OCI-LY7 (cell line): Measurements from ENCODE around the gene FLOT2. TPM values are rescaled to one million over a fixed set of nuclear protein-coding genes. Genes with fewer than 3 reads are reported as not detected.
"Not testable (repeated sequence)": the region's sequence is repeated elsewhere in the genome, so short reads cannot be mapped to it uniquely, and the experiment has no call there.

ENCODE experiments used
- BruUV-seq: library from RNA; stranded (reverse); fragments of 400-500 nt; replicated peaks from 2 replicates; lab custom pipeline; 2021; lab: Mats Ljungman, UMichigan
- CTCF ChIA-PET: fragments of 300-600 bp; sonication (Branson Sonifier 250); formaldehyde crosslinking; loops from one replicate; lab custom pipeline; 2022; ENCODE audit warnings: antibody characterized with exemption; ENCODE audit not compliant: unreplicated experiment; lab: Charles Lee
- POLR2A ChIA-PET: fragments of 300-600 bp; sonication (Branson Sonifier 250); formaldehyde crosslinking; loops from one replicate; lab custom pipeline; 2022; ENCODE audit warnings: antibody characterized with exemption; lab: Charles Lee
- DNase-seq: peaks from one replicate; pipeline ENCODE4 v3.0.0-alpha.2; 2015; ENCODE audit warnings: low spot score
- H2AFZ ChIP-seq: fragments of 200-600 bp; sonication (generic), shearing (Covaris generic); 2 replicates; pipeline ENCODE4 v1.6.1; 2014; ENCODE audit warnings: mild to moderate bottlenecking, antibody characterized with exemption, low read length, moderate library complexity
- H3K27ac ChIP-seq: fragments of 200-600 bp; sonication (generic); 2 replicates; pipeline ENCODE4 v1.5.1; 2014; ENCODE audit warnings: mixed run types, low read depth, mild to moderate bottlenecking, moderate library complexity, low read length, inconsistent platforms; ENCODE audit not compliant: poor library complexity, severe bottlenecking
- H3K36me3 ChIP-seq: fragments of 200-600 bp; sonication (generic); 2 replicates; pipeline ENCODE4 v1.6.1; 2014; ENCODE audit warnings: mild to moderate bottlenecking, antibody characterized with exemption, low read length, moderate library complexity, mixed read lengths; ENCODE audit not compliant: insufficient read depth
- H3K4me1 ChIP-seq: fragments of 200-600 bp; sonication (generic); 2 replicates; pipeline ENCODE4 v1.5.1; 2014; ENCODE audit warnings: mild to moderate bottlenecking, low read length; ENCODE audit not compliant: insufficient read depth, poor library complexity, severe bottlenecking
- H3K4me2 ChIP-seq: fragments of 200-600 bp; sonication (generic); 2 replicates; pipeline ENCODE4 v1.6.1; 2014; ENCODE audit warnings: mild to moderate bottlenecking, low read length
- H3K4me3 ChIP-seq: fragments of 200-600 bp; sonication (generic); 2 replicates; pipeline ENCODE4 v1.5.1; 2014; ENCODE audit warnings: mild to moderate bottlenecking, low read depth, low read length; ENCODE audit not compliant: poor library complexity, severe bottlenecking
- H3K79me2 ChIP-seq: fragments of 200-600 bp; sonication (generic); 2 replicates; pipeline ENCODE4 v1.6.1; 2016; ENCODE audit warnings: low read depth, mild to moderate bottlenecking, low read length, moderate library complexity, mixed read lengths; ENCODE audit not compliant: insufficient read depth
- H3K9me2 ChIP-seq: fragments of 200-600 bp; sonication (generic); 2 replicates; pipeline ENCODE4 v1.6.1; 2016; ENCODE audit warnings: mild to moderate bottlenecking, low read length, mixed read lengths; ENCODE audit not compliant: insufficient read depth
- H3K9me3 ChIP-seq: fragments of 200-600 bp; sonication (generic); 2 replicates; pipeline ENCODE4 v1.6.1; 2014; ENCODE audit warnings: mild to moderate bottlenecking, mixed run types, low read length, mixed read lengths
- H4K20me1 ChIP-seq: fragments of 200-600 bp; sonication (generic); 2 replicates; pipeline ENCODE4 v1.6.1; 2014; ENCODE audit warnings: mild to moderate bottlenecking, antibody characterized with exemption, low read length, moderate library complexity, mixed read lengths; ENCODE audit not compliant: insufficient read depth
- EZH2phosphoT487 ChIP-seq: fragments of 200-600 bp; sonication (generic); IDR thresholded peaks from 2 replicates; pipeline ENCODE4 v1.6.1; 2018; ENCODE audit warnings: low read depth, borderline replicate concordance, mild to moderate bottlenecking, mixed run types, antibody characterized with exemption, low read length, moderate library complexity, mixed read lengths
- intact Hi-C: fragments of 100-400 bp; cut with micrococcal nuclease; formaldehyde crosslinking; loops from one replicate; pipeline ENCODE4 v1.10.0; 2022; ENCODE audit not compliant: unreplicated experiment
- total RNA-seq, 2 experiments: library from RNA; depleted of rRNA in 1 of 2; stranded (reverse); fragments of >200 nt in 1 of 2; shearing (Covaris generic) in 1 of 2; gene quantifications; 2 replicates each; pipeline ENCODE4 v1.2.3, GENCODE V29; 2014 to 2022
- TF ChIP-seq, protein P1 (sequence below): fragments of 200-600 bp; sonication (generic); conservative IDR thresholded peaks from 2 replicates; pipeline ENCODE4 v1.5.1; 2014; ENCODE audit warnings: mild to moderate bottlenecking, antibody characterized with exemption, low read length, moderate library complexity, mixed read lengths

Gene FLOT2
- total RNA-seq, 2 experiments from 2014 or later, result 46.5 to 122 TPM

DNA sequence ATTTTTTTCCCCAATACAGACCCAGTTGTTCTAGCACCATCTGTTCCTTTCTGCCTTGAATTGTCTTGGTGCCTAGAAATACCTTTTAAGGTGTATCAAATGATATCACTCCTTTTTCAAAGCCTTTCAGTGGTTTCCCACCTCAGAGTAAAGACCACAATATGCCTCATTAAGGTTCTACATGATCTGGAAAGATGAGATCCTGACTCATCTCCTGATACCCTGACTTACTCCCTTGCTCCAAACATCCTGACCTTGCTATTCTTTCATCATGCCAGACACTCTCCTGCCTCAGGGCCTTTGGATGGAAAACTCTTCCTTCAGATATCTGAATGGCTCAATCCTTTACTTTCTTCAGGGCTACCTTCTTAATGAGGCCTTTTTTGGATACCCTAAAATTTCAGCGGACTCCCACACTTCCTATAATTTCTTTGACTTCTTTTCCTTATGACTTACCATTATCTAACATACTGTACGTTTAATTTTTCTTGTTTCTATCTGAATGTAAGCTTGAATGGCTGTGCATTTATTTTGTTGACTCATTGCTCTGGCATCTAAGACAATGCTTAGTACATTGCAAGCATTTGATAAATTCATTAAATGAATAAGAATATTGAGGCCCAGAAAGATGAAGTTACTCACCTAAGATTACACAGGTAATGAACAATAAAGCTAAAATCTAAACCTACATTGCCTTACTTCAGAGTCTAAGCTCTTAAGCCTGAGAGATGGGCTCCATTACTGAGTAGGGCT is 19.2 kb downstream of the FLOT2 start:
- CTCF ChIA-PET, result interaction anchor here (0.7 kb wide), 1 partner anchor 132 kb away, joined by 3 read pairs; no protein-coding TSS in a partner anchor
- TF ChIP-seq, protein P1, sequence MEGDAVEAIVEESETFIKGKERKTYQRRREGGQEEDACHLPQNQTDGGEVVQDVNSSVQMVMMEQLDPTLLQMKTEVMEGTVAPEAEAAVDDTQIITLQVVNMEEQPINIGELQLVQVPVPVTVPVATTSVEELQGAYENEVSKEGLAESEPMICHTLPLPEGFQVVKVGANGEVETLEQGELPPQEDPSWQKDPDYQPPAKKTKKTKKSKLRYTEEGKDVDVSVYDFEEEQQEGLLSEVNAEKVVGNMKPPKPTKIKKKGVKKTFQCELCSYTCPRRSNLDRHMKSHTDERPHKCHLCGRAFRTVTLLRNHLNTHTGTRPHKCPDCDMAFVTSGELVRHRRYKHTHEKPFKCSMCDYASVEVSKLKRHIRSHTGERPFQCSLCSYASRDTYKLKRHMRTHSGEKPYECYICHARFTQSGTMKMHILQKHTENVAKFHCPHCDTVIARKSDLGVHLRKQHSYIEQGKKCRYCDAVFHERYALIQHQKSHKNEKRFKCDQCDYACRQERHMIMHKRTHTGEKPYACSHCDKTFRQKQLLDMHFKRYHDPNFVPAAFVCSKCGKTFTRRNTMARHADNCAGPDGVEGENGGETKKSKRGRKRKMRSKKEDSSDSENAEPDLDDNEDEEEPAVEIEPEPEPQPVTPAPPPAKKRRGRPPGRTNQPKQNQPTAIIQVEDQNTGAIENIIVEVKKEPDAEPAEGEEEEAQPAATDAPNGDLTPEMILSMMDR, result no peak
- no peak for TF ChIP-seq EZH2phosphoT487
- Histone ChIP-seq H3K4me3 (no peak overlapping the region), H3K4me1 (no peaks in the 10 kb centered on the region), H3K9me3 (no peaks in the 10 kb centered on the region), H3K9me2 (no peaks in the 10 kb centered on the region), H3K27ac (no peak overlapping the region), H2AFZ (no peak overlapping the region), H4K20me1 (no peaks in the 10 kb centered on the region), H3K79me2 (no peaks in the 10 kb centered on the region), H3K4me2 (no peak overlapping the region), H3K36me3 (peaks cover 47% of the 10 kb centered on the region)
- BruUV-seq, result no TSS peak
- POLR2A ChIA-PET, result no interaction called here
- no peak for DNase-seq
- intact Hi-C loops, result no loop called here

DNA sequence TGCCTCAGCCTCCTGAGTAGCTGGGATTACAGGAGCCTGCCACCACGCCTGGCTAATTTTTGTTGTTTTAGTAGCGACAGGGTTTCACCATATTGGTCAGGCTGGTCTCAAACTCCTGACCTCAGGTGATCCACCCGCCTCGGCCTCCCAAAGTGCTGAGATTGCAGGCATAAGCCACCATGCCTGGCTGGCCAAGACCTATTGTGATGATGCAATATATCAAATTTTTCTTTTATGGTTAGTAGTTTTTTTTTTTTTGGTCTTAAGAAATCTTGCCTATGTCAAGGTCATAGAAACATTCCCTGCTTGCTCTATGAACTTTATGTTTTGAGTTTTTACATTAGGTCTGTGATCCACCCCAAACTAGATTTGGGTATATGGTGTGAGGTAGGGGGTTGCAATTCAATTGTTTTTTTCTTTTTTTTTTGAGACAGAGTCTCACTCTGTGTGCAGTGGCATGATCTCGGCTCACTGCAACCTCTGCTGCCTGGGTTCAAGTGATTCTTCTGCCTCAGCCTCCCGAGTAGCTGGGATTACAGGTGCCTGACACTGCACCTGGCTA is 20.3 kb downstream of the FLOT2 start:
- H3K4me3 ChIP-seq, CTCF ChIA-PET, H4K20me1 ChIP-seq, POLR2A ChIA-PET, H3K4me2 ChIP-seq, H3K4me1 ChIP-seq, DNase-seq, BruUV-seq, H2AFZ ChIP-seq, H3K79me2 ChIP-seq, H3K27ac ChIP-seq, H3K9me2 ChIP-seq, H3K9me3 ChIP-seq, intact Hi-C loops: not testable (repeated sequence)
- H3K36me3 ChIP-seq, result peaks cover 43% of the 10 kb centered on the region

DNA sequence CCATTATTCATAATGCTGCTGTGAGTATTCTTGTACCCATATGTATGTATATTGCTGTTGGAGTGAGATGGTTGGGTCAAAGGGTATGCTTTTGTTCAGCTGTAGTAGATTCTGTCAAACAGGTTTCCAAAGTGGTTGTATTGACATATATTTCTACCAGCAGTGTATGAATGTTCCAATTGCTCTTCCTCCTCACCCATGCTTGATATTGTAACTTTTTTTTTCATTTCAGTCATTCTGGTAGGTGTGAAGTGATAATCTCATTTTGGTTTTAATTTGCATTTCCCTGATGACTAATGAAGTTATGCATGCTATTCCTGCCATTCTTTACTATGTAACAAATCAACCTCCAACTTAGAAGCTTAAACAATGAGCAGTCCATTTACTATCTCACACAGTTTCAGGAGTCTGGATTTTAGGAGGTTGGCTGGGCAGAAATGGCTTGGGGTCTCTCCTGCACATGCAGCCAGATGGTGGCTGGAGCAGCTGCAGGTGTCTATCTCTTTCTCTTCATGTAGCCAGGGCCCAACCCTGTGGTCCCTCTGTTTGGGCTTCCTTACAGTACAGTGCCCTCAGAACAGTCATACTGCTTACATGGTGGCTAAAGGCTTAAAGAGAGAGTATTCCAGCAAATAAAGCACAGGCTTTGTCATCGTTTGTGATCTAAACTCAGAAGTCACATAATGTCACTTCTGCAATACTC is 21.5 kb downstream of the FLOT2 start:
- intact Hi-C loops, result no loop called here
- no peak for DNase-seq
- Histone ChIP-seq H4K20me1 (no peaks in the 10 kb centered on the region), H3K79me2 (no peaks in the 10 kb centered on the region), H3K4me1 (peaks cover 7% of the 10 kb centered on the region), H3K9me3 (no peaks in the 10 kb centered on the region), H3K9me2 (no peaks in the 10 kb centered on the region), H3K4me3 (no peak overlapping the region), H3K27ac (no peak overlapping the region), H3K36me3 (peaks cover 30% of the 10 kb centered on the region), H2AFZ (no peak overlapping the region), H3K4me2 (no peak overlapping the region)
- POLR2A ChIA-PET, result no interaction called here
- CTCF ChIA-PET, result no interaction called here
- no peak for TF ChIP-seq EZH2phosphoT487
- TF ChIP-seq, protein P1, result no peak
- no TSS peak for BruUV-seq
